Left ventricle myocardium inferior (tissue), 1 donor: ENCODE measurements around the gene BANF2. TPM values are rescaled to one million over a fixed set of nuclear protein-coding genes. Genes with fewer than 3 reads are reported as not detected.

Source experiments
- DNase-seq: peaks from one replicate; pipeline ENCODE4 v3.0.0-alpha.2; 2020
- H3K27ac ChIP-seq: fragments of 200-600 bp; replicated peaks from 2 replicates; pipeline ENCODE4 v1.8.0; 2021
- H3K27me3 ChIP-seq: fragments of 200-600 bp; 2 replicates; pipeline ENCODE4 v1.8.0; 2021; ENCODE audit warnings: low read depth
- H3K36me3 ChIP-seq: fragments of 200-600 bp; 2 replicates; pipeline ENCODE4 v1.8.0; 2021
- H3K4me1 ChIP-seq: fragments of 200-600 bp; 2 replicates; pipeline ENCODE4 v1.8.0; 2021
- H3K4me3 ChIP-seq: fragments of 200-600 bp; 2 replicates; pipeline ENCODE4 v1.8.0; 2021; ENCODE audit warnings: mild to moderate bottlenecking, moderate library complexity
- H3K9me3 ChIP-seq: fragments of 200-600 bp; replicated peaks from 2 replicates; pipeline ENCODE4 v1.8.0; 2021
- CTCF ChIP-seq: fragments of 200-600 bp; IDR thresholded peaks from 2 replicates; pipeline ENCODE4 v1.8.0; 2021; ENCODE audit warnings: antibody characterized with exemption, mild to moderate bottlenecking, borderline replicate concordance
- intact Hi-C: fragments of 100-400 bp; cut with micrococcal nuclease; formaldehyde crosslinking; loops from one replicate; pipeline ENCODE4 v1.11.0; 2022
- total RNA-seq: library from RNA; stranded (reverse); fragmentation: NEBNext Ultra II Directional; extraction: Animal tissue kit (Norgen Biotek cat#: 25700); gene quantifications from one replicate; pipeline ENCODE4 v1.2.1, GENCODE V29; 2021
- donor health status: DM: no; HTN: yes; CAD: no; lungs with severe emphysema.

BANF2 gene
- total RNA-seq, 1 donor from 2014 or later, result not detected

DNA sequence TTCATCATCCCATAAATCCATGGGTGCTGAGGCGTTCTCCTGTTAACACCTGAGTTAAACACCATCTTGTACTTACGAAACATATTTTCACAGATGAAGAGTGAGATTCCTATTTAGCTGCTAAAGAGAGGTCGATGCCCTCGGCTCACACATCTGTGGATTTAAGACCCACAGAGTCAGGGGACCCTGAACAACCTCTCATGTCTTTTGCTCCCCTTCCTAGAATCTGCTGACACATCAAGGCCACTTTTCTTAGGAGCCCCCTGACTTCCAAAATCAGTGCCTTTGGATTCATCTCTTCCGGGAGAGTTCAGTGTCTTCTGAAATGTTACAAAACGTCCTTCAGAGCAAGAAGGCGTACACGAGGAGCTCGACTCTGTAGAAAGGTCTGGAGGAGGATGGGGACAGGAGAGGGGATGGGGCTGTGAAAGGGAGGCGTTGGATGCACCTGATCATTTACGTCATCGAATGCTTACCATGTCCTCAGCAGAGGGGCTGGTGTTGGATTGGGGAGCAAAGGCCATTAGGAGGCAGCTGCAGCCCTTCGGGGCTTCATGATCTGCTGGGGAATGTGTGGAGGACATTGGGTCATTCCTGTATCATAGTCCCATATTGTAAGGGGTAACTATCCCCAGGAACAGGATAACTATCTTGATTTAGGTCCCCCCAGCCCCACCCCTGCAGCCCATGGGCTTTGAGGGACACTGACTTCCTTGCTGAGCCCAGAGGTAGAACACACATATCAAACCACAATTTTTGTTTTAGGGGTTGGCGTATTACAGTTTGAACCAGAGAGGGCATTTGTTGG is 22.9 kb downstream of the BANF2 start:
- Histone ChIP-seq H3K27me3 (peaks cover 7% of the 10 kb centered on the region), H3K4me3 (no peak overlapping the region), H3K27ac (no peak overlapping the region), H3K36me3 (no peaks in the 10 kb centered on the region), H3K4me1 (no peaks in the 10 kb centered on the region), H3K9me3 (no peaks in the 10 kb centered on the region)
- intact Hi-C loops, result no loop called here
- no peak for TF ChIP-seq CTCF
- no peak for DNase-seq

DNA sequence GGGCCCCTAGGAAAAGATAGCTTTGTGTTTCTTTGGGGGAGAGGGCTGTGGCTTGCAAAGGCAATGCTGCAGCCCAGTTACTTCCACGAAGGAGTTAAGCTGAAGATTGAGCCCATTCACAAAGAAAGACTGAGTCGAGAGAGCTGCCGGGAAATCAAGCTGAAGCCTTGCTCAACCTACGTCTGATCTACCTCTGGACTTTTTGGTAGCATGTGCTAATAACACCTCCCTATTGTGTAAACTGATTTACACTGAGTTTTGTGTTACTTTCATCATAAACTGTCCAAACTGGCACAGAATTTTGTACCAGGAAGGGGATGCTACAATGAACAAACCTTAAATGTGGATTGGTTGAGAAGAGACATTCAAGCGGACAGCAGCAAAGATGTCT is 23.5 kb downstream of the BANF2 start:
- H3K4me3 ChIP-seq, result no peak overlapping the region
- DNase-seq, result no peak
- no peak for TF ChIP-seq CTCF
- no peaks in the 10 kb centered on the region for H3K36me3 ChIP-seq
- H3K9me3 ChIP-seq, result no peaks in the 10 kb centered on the region
- H3K27ac ChIP-seq, result no peak overlapping the region
- intact Hi-C loops, result no loop called here
- H3K27me3 ChIP-seq, result peaks cover 12% of the 10 kb centered on the region
- H3K4me1 ChIP-seq, result no peaks in the 10 kb centered on the region

DNA sequence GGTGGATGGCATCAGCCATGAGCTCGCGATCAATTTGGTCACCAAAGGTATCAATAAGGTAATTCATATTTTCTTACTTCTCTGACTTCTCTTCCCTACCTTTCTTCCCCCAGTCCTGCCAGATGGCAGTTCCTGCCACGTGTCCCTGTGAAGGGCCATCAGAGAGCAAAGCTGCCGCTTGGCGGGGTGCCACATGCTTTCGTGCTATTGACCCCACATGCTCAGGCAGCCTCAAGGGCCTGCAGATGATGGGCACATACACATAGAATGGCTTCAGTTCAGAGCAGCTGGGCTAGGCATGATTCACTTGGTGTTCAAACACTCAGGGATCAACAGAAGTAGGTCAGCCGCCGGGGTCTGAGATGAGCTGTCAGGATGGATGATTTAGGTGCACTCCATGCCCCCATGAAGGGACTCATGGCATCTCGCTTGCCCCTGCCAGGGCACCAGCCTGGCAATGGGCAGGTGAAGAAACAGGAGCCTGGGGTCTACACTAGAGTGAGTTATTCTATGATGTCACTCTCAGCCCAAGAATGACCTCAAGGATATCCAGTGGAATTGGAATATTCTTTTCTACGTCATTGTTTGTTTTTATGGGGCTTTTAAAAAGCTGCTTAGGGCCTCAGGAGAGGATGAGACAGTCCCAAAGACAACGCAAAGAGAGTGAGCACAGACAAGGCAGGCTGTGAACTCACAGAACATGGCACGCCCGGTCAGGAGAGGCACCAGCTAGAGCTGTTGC is 25.5 kb downstream of the BANF2 start:
- intact Hi-C loops, result no loop called here

DNA sequence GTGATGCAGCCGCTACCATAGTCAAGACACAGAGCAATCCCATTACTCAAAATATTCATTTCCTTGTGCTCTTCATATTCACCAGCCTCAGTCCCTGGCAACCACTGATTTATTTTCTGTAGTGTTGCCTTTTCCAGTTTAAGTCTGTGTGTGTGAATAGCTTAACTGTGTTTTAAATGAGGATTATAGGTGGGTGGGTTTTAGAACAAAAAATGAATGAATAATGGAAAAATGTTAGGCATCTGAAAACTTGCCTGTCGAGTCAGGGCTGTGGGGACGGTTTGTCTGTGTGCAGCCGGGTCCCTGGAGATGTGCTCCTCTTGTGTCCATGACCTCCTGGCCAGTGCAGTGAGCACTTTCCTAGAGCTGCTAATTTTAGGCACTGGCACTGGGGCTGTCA is 27.1 kb downstream of the BANF2 start:
- H3K27me3 ChIP-seq, result peaks cover 26% of the 10 kb centered on the region
- H3K27ac ChIP-seq, result no peak overlapping the region
- DNase-seq, result no peak
- no peaks in the 10 kb centered on the region for H3K9me3 ChIP-seq
- no peak overlapping the region for H3K4me3 ChIP-seq
- no peak for TF ChIP-seq CTCF
- intact Hi-C loops, result no loop called here
- no peaks in the 10 kb centered on the region for H3K36me3 ChIP-seq
- H3K4me1 ChIP-seq, result no peaks in the 10 kb centered on the region

More for the DNA sequence above, 25.5 kb downstream of the BANF2 start:
- H3K36me3 ChIP-seq, result no peaks in the 10 kb centered on the region
- no peak overlapping the region for H3K4me3 ChIP-seq
- no peaks in the 10 kb centered on the region for H3K4me1 ChIP-seq
- no peak overlapping the region for H3K27ac ChIP-seq
- DNase-seq, result no peak
- H3K9me3 ChIP-seq, result no peaks in the 10 kb centered on the region
- peaks cover 18% of the 10 kb centered on the region for H3K27me3 ChIP-seq
- TF ChIP-seq CTCF, result no peak

GRCh38 chr20:17727351-17727750 is 27.6 kb downstream of the BANF2 start:
- intact Hi-C loops, result no loop called here
- no peak overlapping the region for H3K4me3 ChIP-seq

More at GRCh38 chr20:17727351-17727750, 27.6 kb downstream of the BANF2 start:
- Histone ChIP-seq H3K36me3 (no peaks in the 10 kb centered on the region), H3K9me3 (no peaks in the 10 kb centered on the region), H3K4me1 (no peaks in the 10 kb centered on the region), H3K27ac (no peak overlapping the region), H3K27me3 (peaks cover 25% of the 10 kb centered on the region)
- no peak for DNase-seq
- no peak for TF ChIP-seq CTCF
